A549 treated with Hydrocortisone at 1 μM for 4 hours (cell line): ENCODE results near the gene C20orf144. TPM values are rescaled to one million over a fixed set of nuclear protein-coding genes. Genes with fewer than 3 reads are reported as not detected.

Source experiments
- total RNA-seq: library from RNA; stranded (reverse); fragments of 200-300 nt; extraction: Qiagen RNA extraction; gene quantifications from 5 replicates; pipeline ENCODE4 v1.2.3, GENCODE V29; 2022

Gene C20orf144
- 0.05 to 0.13 TPM (median 0.08 TPM) in 5 replicates for total RNA-seq

GRCh38 chr20:33662172-33662571 lies at the start of gene C20orf144:
TSS of gene C20orf144 (plus strand) at chr20:33662327. CDS start at chr20:33662346, 19 bp downstream.

GRCh38 chr20:33666293-33667244 lies 4.4 kb downstream of the C20orf144 start, which contains the start of gene ACTL10:
TSS of gene ACTL10 (plus strand) at chr20:33666943. CDS start at chr20:33667498, 555 bp downstream.

GRCh38 chr20:33674294-33675135 lies 12.4 kb downstream of the C20orf144 start, which contains the start of gene NECAB3:
TSS of gene NECAB3 (minus strand) at chr20:33674428. CDS start at chr20:33674352, 76 bp downstream.

GRCh38 chr20:33686100-33686983 lies 24.2 kb downstream of the C20orf144 start, which contains the start of gene E2F1:
TSS of gene E2F1 (minus strand) at chr20:33686385. CDS start at chr20:33686264, 121 bp downstream.

Other genes with a start within 250 kb of the C20orf144 start
- 9.3 to 12.0 TPM (median 10.6 TPM) in 5 replicates for gene SNTA1, start 218.6 kb upstream of the C20orf144 start, total RNA-seq
- gene CBFA2T2, start 172.2 kb upstream of the C20orf144 start, total RNA-seq: 4.6 to 5.8 TPM (median 5.6 TPM) in 5 replicates
- 0.06 TPM in 2 of 5 replicates, not detected in the others for gene ACTL10, start 4.6 kb downstream of the C20orf144 start, total RNA-seq
- 9.1 to 12.8 TPM (median 11.3 TPM) in 5 replicates for gene NECAB3, start 12.1 kb downstream of the C20orf144 start, total RNA-seq
- gene E2F1, start 24.1 kb downstream of the C20orf144 start, total RNA-seq: 22.3 to 29.6 TPM (median 27.4 TPM) in 5 replicates
- 4.8 to 6.9 TPM (median 6.4 TPM) in 5 replicates for gene PXMP4, start 58.0 kb downstream of the C20orf144 start, total RNA-seq
- gene ZNF341, start 69.7 kb downstream of the C20orf144 start, total RNA-seq: 3.1 to 4.2 TPM (median 3.7 TPM) in 5 replicates
- gene CHMP4B, start 149.0 kb downstream of the C20orf144 start, total RNA-seq: 140 to 159 TPM (median 152 TPM) in 5 replicates